Large intestine (tissue), 3 donors: ENCODE results near the gene FAM3D. TPM values are rescaled to one million over a fixed set of nuclear protein-coding genes. Genes with fewer than 3 reads are reported as not detected.

ENCODE experiments used
- DNase-seq, 2 donors: peaks; one replicate each; pipeline versions ENCODE4 v3.0.0 to v3.0.0-alpha.2; 2013
- H3K27ac ChIP-seq: one replicate; pipeline ENCODE4 v1.5.1; 2013; ENCODE audit warnings: low read length
- H3K27me3 ChIP-seq: 2 replicates; pipeline ENCODE4 v1.6.1; 2013; ENCODE audit warnings: low read length; ENCODE audit not compliant: control insufficient read depth, insufficient read depth
- H3K36me3 ChIP-seq: 2 replicates; pipeline ENCODE4 v1.6.1; 2013; ENCODE audit warnings: low read length; ENCODE audit not compliant: control insufficient read depth, insufficient read depth
- H3K4me1 ChIP-seq: one replicate; pipeline ENCODE4 v1.6.1; 2013; ENCODE audit warnings: low read length; ENCODE audit not compliant: control insufficient read depth, insufficient read depth
- H3K4me3 ChIP-seq: one replicate; pipeline ENCODE4 v1.5.1; 2013; ENCODE audit warnings: low read length
- H3K9me3 ChIP-seq: one replicate; pipeline ENCODE4 v1.6.1; 2013; ENCODE audit warnings: mild to moderate bottlenecking, low read depth, low read length, moderate library complexity; ENCODE audit not compliant: control insufficient read depth
- WGBS: methylation state at CpG from one replicate; pipeline ENCODE4 v1.1.5; 2013; ENCODE audit warnings: low lambda C conversion rate; ENCODE audit not compliant: insufficient coverage; 5-methylcytosine and 5-hydroxymethylcytosine counted together
- polyA plus RNA-seq: library from polyadenylated mRNA; unstranded; fragments of 120-200 nt; gene quantifications from one replicate; pipeline ENCODE4 v1.2.1, GENCODE V29; 2013

The FAM3D gene
- polyA plus RNA-seq, 1 donor: 6.2 TPM

DNA sequence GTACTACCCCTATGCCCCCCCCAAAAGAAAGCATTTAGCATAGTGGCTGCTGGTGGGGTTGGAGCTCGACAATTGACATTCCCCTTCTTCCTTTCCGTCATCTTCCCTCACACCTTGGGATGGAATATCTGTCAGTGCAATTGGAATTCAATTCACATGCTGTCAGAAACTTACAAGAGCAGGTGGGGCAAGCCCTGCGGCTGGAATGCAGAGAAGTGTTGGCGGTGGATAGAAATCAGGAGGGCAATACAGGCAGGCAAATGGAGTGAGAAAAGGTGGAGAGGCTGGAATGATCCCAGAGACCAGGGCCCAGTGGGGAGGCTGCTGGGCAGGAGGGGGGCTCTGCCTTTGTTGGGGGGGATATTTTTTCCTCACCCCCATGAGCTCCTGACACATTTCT is 44.1 kb downstream of the FAM3D start:
- DNase-seq: no peak

GRCh38 chr3:58621086-58621830 is 45.3 kb downstream of the FAM3D start:
- 80% methylated on average over 1 of the region's 6 CpGs for WGBS
- Histone ChIP-seq H3K4me1 (no peaks in the 10 kb centered on the region), H3K36me3 (no peaks in the 10 kb centered on the region), H3K4me3 (no peak overlapping the region), H3K27ac (no peak overlapping the region), H3K27me3 (no peaks in the 10 kb centered on the region), H3K9me3 (no peaks in the 10 kb centered on the region)
- no peak for DNase-seq

More for the DNA sequence above, 44.1 kb downstream of the FAM3D start:
- peaks cover 5% of the 10 kb centered on the region for H3K4me1 ChIP-seq
- WGBS: no CpG with 5 or more reads among the region's 4 CpGs
- no peak overlapping the region for H3K4me3 ChIP-seq
- no peaks in the 10 kb centered on the region for H3K36me3 ChIP-seq
- H3K27ac ChIP-seq: no peak overlapping the region
- H3K27me3 ChIP-seq: no peaks in the 10 kb centered on the region
- no peaks in the 10 kb centered on the region for H3K9me3 ChIP-seq

DNA sequence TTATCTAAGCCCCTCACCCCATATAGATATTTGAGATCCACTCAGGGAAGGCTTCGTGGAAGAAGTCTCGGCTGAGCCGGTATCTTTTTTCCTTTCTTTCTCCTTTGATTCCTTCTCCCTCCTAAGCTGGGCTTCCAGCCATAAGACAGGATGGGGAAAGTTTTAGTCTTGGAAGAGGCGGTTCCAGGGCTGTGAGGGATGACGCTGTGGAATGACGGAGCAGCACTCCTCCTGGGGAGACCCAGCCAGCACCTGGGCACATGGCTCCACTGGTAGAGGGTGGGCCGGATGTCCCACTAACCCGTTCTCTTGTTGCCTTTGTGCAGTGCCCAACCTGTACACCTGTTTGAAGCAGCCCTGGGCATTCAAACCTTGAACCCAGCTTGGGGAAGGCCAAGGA is 46.2 kb downstream of the FAM3D start:
- H3K9me3 ChIP-seq: no peaks in the 10 kb centered on the region
- H3K27ac ChIP-seq: no peak overlapping the region
- H3K4me3 ChIP-seq: no peak overlapping the region
- H3K27me3 ChIP-seq: no peaks in the 10 kb centered on the region
- no peak for DNase-seq
- H3K4me1 ChIP-seq: no peaks in the 10 kb centered on the region
- WGBS: no CpG with 5 or more reads among the region's 8 CpGs
- no peaks in the 10 kb centered on the region for H3K36me3 ChIP-seq

DNA sequence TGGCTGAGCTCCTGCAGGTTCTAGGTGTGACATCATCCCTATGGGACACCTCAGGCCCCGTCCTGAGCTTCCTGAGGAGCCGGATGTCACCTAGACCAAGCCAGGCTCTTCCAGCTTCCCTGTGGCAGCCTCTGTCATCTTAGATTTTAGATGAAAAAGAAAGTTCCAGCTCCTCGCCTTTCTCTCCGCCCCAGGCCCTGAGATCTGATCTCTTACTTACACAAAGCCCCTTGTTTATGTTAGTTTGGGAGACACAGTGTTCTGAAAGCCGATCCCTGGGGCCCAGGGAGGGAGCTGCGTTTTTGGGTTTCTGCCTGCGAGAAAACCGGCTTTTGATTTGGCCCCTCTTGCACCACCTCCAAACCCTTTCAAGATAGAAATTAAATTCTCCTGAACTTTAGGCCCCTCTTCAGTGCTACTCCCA is 49.2 kb downstream of the FAM3D start:
- no peaks in the 10 kb centered on the region for H3K9me3 ChIP-seq
- WGBS: no CpG with 5 or more reads among the region's 8 CpGs
- no peaks in the 10 kb centered on the region for H3K27me3 ChIP-seq
- DNase-seq: no peak
- H3K4me3 ChIP-seq: no peak overlapping the region
- H3K27ac ChIP-seq: no peak overlapping the region
- no peaks in the 10 kb centered on the region for H3K4me1 ChIP-seq
- no peaks in the 10 kb centered on the region for H3K36me3 ChIP-seq

- Histone ChIP-seq H3K4me3 (no peak overlapping the region), H3K27me3 (no peaks in the 10 kb centered on the region), H3K9me3 (no peaks in the 10 kb centered on the region), H3K4me1 (no peaks in the 10 kb centered on the region), H3K36me3 (no peaks in the 10 kb centered on the region), H3K27ac (no peak overlapping the region)
- no CpG with 5 or more reads among the region's 7 CpGs for WGBS
- DNase-seq: no peak
Measured at GRCh38 chr3:58613236-58614132, 53.1 kb downstream of the FAM3D start.

- no peaks in the 10 kb centered on the region for H3K36me3 ChIP-seq
- no peak for DNase-seq
- H3K4me3 ChIP-seq: no peak overlapping the region
- H3K27ac ChIP-seq: no peak overlapping the region
- H3K4me1 ChIP-seq: no peaks in the 10 kb centered on the region
- 88% methylated on average over 3 of the region's 9 CpGs for WGBS
- no peaks in the 10 kb centered on the region for H3K9me3 ChIP-seq
- H3K27me3 ChIP-seq: no peaks in the 10 kb centered on the region
Measured at GRCh38 chr3:58612830-58613229, 53.7 kb downstream of the FAM3D start.

DNA sequence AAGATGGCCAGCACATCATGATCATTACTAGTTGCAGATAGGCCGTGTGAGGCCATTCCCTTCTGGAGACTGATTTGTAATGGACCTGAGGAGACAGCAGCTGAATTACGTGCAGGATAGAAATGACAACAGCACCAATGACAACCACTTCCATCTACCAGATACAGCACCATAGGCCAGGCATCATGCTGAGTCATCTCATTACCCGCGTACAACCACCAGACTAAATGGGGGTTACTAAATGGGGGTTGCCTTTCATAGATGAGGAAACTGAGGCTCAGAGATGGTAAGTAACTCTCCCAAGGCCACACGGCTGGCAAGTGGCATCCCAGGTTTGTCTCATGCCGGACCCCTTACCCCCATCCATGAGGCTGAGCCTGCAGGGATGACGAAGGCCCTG is 56.6 kb downstream of the FAM3D start:
- H3K27ac ChIP-seq: no peak overlapping the region
- H3K27me3 ChIP-seq: peaks cover 2% of the 10 kb centered on the region
- WGBS: no CpG with 5 or more reads among the region's 7 CpGs
- no peak for DNase-seq
- no peaks in the 10 kb centered on the region for H3K4me1 ChIP-seq
- H3K36me3 ChIP-seq: no peaks in the 10 kb centered on the region
- no peaks in the 10 kb centered on the region for H3K9me3 ChIP-seq
- no peak overlapping the region for H3K4me3 ChIP-seq

- Histone ChIP-seq H3K9me3 (no peaks in the 10 kb centered on the region), H3K4me1 (no peaks in the 10 kb centered on the region), H3K27me3 (peaks cover 2% of the 10 kb centered on the region), H3K4me3 (no peak overlapping the region), H3K36me3 (no peaks in the 10 kb centered on the region), H3K27ac (no peak overlapping the region)
- WGBS: no CpG with 5 or more reads among the region's 5 CpGs
- no peak for DNase-seq
Measured at GRCh38 chr3:58608648-58609047, 57.9 kb downstream of the FAM3D start.

GRCh38 chr3:58607816-58608215 is 58.8 kb downstream of the FAM3D start:
- no CpG with 5 or more reads among the region's 4 CpGs for WGBS
- H3K36me3 ChIP-seq: no peaks in the 10 kb centered on the region
- no peaks in the 10 kb centered on the region for H3K9me3 ChIP-seq
- H3K27me3 ChIP-seq: peaks cover 4% of the 10 kb centered on the region
- no peak overlapping the region for H3K27ac ChIP-seq
- H3K4me1 ChIP-seq: no peaks in the 10 kb centered on the region
- DNase-seq: no peak
- H3K4me3 ChIP-seq: no peak overlapping the region

DNA sequence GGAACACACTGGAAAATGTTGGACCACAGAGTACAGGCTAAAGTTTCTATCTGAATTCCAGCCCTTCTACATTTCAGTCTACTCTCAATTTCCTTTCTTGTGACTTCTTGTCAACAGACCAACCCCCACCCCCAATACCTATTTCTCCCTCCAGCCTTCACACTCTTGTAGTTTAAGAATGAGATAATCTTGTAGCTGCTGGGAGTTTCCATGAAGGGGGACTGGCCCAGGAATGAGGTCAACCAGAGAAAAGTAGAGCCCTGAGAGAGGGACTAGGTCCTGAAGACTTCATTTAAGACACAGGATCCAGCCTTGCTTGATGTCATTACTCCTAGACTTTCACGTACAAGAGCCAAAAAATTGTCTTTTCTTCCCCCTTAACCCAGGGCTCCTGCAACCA is 59.9 kb downstream of the FAM3D start:
- no CpG with 5 or more reads among the region's 1 CpG for WGBS
- H3K27me3 ChIP-seq: peaks cover 4% of the 10 kb centered on the region
- H3K36me3 ChIP-seq: no peaks in the 10 kb centered on the region
- no peak for DNase-seq
- no peaks in the 10 kb centered on the region for H3K4me1 ChIP-seq
- no peaks in the 10 kb centered on the region for H3K9me3 ChIP-seq
- no peak overlapping the region for H3K27ac ChIP-seq
- no peak overlapping the region for H3K4me3 ChIP-seq
